HG03442 (cell line): ENCODE data around the gene ESYT1.

Source experiments
- ATAC-seq: cut with Tn5 transposase; IDR thresholded peaks from one replicate; pipeline ENCODE4 v1.9.1; 2021; ENCODE audit warnings: mild to moderate bottlenecking, moderate library complexity; ENCODE audit not compliant: unreplicated experiment

Gene ESYT1

DNA sequence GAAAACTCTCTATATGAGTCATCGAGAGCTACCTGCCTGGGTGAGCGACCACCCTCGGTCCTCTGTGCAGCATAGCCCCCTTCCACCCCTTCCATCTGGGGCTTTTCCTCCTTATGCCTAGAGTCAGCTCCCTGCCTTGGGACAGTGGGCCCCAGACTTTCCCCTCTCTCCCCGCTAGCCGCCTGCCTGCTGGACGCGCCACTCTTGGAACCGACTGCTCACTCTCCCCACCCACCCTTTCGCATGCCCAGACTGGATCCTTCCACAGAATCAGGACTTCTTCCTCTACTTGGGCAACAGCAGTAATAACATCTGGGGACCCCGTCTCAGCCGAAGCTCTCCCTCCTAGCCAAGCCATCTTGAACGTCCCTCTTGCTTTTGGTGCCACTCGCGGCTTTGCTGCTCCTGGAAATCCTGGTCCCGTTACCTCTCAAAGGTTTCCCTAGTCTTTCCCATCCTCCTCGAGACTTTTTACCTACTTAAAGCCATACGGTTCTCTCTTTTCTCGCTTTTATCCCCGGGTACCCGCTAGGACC is 671 bp downstream of the ESYT1 start:
- ATAC-seq, result no peak

DNA sequence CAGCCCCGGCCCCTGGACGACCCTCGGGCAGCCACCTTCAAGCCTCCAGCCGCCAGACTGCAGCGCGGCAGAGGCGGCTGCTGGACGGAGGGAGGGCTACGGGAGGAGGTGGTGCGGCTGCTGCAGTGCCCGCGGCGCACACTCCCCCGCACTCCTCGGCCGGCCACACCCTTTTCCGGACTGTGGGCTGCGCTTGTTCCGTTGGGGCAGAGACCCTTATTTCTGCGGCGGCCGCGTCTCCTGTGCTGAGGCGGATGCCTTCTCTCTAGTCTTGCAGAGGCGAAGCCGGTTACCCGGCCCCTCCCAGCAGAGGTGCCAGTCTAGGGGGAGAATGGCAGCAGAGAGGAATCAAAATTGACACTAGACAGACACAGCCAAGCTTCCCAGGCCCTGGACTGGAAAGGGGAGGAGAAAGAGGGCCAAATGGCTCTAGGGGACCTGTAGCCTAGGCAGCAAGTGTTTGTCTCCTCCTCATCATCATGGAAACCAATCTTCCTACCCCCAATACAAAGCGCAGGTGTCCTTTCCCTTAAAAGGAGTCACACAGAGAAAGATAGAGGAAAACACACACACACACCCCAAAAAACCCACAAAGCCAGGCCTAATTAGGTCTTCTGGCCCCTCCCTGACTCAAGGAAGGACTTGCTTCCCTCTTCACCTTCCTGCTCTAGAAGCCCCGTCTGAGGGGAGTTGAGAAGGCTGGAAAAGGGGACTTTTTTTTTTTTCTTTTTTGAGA is 1.3 kb downstream of the ESYT1 start:
- ATAC-seq, result no peak

DNA sequence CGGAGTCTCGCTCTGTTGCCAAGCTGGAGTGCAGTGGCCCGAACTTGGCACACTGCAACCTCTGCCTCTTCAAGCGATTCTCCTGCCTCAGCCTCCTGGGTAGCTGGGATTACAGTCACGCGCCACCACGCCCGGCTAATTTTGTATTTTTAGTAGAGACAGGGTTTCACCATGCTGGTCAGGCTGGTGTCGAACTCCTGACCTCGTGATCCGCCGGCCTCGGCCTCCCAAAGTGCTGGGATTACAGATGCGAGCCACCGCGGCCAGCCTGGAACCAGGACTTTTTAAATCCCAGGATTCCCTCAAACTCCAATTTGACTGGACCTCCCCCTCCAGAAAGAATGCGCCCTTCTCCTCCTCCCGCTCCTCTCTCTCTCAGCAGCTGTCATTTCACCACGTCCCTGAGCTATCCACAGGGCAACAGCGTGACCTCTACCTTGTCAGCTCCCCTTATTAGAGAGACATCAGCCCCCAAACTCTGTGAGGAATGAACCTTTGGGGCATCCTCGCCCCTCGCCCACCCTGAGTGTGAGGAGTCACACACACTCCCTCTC is 2.0 kb downstream of the ESYT1 start:
- no peak for ATAC-seq

DNA sequence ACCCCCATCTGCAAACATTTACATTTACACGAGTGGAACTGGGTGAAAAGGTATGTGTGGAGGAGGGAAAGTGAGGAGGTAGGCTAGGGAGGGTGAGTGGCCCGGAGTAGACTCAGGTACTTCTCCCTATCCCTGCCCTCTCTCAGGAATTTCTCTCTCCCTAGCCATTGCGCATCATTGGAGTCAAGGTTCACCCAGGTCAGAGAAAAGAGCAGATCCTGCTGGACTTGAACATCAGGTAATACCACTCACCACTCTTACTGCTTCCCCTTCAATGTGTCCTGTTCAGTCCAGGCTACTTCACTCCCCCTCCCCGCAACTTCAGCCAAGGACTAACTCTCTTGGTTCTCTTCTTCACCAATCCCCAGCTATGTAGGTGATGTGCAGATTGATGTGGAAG is 2.8 kb downstream of the ESYT1 start:
- ATAC-seq, result no peak

DNA sequence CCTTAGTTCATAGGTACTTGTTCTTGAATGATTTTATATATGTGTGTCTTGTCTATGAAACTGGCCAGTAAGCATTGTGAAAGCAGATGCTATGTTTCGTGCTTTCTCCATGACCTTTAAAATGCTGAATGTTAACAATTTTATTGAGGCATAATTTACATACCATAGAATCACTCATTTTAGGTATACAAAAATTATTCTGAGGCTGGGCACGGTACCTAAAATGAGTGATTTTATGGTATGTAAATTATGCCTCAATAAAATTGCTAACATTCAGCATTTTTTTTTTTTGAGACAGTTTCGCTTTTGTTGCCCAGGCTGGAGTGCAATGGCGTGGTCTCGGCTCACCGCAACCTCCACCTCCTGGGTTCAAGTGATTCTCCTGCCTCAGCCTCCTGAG is 6.8 kb downstream of the ESYT1 start:
- no peak for ATAC-seq

DNA sequence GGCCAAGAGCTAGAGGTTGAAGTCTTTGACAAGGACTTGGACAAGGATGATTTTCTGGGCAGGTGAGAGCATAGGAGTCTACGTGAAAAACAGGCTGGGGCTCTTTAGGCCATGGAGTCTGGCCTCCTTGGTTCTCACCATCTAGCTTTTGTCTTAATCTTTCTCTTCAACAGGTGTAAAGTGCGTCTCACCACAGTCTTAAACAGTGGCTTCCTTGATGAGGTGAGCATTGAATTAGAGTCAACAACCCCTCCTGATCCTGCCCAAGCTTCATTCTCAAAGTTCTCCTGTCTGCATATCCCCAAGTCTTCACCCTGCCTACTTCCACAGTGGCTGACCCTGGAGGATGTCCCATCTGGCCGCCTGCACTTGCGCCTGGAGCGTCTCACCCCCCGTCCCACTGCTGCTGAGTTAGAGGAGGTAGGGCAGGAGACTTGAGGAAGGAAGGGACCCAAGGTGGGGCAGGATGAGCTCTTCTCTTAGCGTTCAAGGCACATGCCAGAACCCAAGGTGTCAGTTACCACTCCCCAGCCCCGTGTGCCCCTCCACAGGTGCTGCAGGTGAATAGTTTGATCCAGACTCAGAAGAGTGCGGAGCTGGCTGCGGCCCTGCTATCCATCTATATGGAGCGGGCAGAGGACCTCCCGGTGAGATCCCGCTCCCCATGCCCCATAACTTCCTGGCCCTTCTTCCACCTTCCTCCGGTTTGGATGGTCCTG is 9.9 kb downstream of the ESYT1 start:
- no peak for ATAC-seq

DNA sequence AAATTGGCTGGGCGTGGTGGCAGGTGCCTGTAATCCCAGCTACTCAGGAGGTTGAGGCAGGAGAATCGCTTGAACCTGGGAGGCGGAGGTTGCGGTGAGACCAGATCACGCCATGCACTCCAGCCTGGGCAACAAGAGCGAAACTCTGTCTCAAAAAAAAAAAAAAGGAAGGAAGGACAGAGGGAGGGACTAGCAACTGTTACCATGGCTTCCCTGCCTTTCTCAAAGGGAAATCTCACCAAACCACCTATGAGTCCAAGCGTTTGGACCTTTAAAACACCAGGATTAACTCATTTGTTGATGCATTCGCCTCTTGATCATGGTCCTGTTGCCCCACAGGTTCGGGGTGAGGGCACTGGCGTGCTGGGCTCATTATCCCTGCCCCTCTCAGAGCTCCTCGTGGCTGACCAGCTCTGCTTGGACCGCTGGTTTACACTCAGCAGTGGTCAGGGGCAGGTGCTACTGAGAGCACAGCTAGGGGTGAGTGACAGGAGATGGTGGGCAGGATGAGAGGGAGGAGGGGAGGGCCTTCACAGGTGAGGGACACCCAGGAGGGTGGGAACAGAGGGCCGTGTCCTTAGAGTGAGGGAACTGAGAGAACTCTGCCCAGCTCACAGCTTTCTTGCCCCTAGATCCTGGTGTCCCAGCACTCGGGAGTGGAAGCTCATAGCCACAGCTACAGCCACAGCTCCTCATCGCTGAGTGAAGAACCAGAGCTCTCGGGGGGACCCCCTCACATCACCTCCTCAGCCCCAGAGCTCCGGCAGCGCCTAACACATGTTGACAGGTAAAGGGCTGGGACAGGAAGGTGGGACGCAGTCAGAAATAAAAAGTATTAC is 14.1 kb downstream of the ESYT1 start:
- no peak for ATAC-seq

DNA sequence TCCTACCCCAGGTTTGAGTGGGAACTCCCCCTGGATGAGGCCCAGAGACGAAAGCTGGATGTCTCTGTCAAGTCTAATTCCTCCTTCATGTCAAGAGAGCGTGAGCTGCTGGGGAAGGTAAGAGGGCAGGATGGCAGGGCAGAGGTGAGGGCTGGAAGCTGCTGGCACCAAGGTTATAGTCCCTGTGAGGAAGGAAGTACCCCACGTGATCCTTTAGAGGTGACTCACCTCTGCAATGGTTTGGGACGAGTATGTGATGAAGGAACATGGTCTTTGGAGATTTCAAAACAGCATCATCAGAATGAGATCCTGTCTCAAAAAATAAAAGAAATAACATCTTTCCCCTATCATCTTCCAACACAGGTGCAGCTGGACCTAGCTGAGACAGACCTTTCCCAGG is 15.2 kb downstream of the ESYT1 start:
- no peak for ATAC-seq

DNA sequence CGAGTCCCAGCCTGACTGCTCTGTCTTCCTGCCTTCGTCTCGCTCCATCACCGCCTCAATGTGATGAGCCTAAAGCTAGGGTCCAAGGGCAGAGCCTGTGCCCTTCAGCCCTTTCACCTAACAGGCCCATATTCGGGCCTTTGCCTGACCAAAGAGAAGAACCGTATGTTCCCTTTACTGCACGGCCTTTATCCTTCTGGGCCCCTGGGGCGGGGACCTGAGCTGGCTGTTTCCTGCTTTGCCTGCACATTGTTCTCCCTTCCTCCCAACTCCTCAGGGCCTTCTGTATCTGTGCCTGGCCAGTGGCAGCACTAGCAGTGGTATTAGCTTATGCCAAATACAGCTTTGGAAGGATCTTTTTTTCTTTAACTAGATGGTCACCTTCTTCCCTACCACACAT is 15.8 kb downstream of the ESYT1 start:
- no peak for ATAC-seq

DNA sequence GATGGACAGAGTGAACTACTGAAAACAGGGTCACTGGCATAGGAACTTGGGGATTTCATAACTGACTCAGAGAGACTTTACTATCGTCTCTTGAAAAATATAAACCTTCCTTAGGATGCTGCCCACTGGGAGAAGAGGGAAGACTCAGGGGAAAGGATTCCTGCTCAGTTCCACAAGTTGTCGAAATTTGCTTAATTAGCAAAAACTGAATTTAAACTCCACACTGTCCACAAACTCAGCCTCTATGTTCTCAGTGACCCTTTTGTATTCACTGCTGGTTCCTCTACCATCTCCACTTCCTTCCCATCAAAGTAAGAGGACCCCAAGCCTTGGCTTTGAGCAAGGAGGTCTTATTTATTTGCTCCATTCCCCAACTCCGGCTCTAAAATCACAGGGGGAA is 17.1 kb downstream of the ESYT1 start:
- ATAC-seq, result no peak

DNA sequence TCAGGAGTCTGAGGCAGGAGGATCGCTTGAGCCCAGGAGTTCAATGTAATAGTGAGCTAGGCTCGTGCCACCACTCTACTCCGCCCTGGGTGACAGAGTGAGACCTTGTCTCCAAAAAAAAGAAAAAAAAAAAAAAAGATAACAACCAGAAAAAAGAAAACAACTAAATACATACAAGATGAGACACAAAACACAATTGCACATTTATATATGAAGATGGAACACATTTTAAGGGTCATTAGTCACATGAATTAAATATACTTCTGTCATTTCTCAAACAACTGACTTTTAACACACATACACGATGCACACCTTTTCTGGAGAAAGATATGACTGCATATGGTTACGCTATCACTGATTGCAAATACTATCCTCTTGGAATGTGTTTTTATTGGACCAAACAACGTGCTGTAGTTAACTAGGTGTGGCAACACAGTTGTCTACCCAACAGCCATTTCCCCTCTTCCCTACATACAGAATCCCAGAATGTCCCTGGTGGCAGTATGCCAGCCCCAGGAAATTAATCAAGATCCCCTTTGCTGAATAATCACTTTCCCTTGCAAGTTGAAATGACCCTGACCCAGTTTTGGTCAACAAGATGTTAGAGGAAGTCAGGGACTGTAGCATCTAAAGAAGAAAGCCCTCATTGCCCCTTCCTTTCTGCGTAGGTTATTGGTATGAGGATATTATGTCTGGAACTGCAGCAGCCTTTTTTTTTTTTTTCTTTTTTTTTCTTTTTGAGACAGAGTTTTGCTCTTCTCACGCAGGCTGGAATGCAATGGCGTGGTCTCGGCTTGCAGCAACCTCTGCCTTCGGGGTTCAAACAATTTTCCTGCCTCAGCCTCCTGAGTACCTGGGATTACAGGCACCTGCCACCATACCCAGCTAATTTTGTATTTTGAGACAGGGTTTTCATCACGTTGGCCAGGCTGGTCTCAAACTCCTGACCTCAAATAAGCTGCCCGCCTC is 18.7 kb downstream of the ESYT1 start:
- ATAC-seq, result no peak

DNA sequence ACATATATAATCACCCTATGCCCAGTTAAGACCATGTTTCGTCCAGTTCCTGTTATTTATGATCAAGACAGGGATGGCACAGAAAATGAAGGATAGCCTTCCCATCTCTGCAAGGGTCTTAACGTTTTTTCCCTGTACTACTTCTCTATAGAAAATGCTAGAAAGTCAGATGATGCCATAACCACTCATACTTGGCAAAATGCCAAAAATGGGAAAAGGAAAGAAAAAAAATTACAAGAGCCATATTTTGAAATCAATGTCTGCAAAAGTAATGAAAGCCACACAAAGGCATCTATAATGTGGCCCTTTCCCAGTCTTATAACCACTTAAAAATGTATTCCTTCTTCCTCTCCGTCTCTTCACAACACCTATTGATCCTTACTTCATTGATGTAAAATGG is 22.5 kb downstream of the ESYT1 start:
- ATAC-seq, result no peak

DNA sequence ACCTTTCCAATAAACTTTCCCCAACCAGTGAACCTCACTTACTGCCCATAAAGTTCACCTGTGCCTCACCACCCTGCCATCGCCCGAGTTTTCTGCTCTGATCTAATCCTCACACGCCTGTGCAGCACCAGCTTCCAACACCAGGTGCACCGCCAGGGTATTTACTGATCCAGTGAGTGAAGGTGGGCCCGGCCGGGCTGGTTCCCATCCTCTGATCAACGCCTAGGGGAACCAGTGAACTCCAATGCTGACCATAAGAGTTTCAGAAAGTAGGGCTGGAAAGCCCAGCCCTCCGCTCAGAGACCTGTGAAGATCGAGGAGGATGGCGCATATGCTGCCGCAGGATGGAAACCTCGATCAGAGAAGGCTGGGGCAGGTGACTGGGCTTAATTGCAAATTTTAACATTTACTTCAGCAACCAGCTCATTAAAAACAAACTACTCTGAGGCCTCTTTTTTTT is 23.6 kb downstream of the ESYT1 start:
- ATAC-seq, result peak; percentile 58

DNA sequence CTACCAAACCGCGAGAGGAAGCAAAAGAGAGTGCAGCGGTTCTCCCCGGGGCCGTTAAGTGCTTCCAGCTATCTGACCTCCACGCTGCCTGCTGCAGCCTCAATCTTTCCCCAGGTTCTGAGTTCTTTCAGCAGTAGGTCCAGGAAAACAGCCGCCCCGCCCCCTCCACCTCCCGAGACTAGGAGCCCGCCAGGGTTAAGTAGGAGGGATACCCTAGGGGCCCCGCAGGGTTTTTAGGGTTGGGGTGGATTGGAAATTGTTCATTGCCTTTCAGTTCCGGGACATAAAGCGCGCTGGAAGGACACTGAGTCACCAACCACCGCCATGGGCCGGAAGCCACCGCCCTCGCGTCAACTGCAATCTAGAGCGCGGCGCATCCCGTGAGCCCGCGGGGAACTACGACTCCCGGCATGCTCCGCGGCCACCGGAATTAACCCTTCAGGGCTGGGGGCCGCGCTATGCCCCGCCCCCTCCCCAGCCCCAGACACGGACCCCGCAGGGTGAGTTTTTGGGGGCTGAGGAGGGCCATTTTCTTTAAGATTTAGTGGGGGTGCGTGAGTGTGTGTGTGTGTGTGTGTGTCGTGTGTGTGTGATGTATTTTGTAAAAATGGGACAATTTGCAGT is 24.2 kb downstream of the ESYT1 start, which contains the start of gene MYL6B:
TSS of gene MYL6B (plus strand) at position 456 of the 624 bp plus-strand sequence. CDS start 1,332 bp downstream, outside the sequence.
- ATAC-seq, result peak; percentile 79

DNA sequence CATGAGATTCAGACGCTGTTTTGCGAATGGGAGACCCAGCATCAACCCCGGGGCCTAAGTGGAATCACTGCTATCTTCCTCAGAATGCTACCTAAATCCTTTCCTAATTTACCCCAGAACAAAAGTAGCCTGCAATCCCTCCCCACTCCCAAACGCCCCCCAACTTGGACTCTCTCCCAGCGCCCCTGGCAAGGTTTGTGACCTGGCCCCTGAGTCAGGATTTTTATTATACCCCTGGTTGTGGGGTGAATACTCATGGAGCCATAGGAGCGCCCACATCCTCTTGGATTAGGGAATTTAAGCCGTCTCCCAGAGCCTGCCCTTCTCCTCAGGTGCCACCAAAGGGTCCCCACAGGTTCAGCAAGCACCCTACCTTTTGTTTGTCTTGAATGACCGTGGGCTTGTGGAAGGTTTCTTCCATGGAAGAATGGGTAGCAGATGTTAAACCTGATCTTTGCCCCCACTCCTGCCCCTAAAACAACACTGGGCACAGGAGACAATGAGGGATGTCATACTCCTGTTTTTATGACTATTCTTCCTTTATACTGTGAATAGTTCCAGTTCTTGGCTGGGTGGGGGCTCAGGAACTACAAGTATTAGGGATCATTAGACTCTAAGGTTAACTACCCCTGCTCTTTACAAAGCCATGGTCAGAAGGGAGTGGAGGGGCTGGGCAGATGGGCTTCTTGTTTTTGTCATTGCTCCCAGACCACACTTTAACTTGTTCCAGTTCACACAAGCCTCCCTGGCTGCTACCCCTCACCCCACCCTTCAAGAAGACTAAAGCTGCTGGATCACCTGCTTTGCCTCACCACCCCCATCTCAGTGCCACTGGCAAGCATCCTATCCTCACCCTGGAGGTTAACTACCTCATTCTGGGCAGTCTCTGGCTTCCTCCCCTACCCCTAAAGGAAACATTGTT is 24.9 kb downstream of the ESYT1 start:
- ATAC-seq, result no peak

DNA sequence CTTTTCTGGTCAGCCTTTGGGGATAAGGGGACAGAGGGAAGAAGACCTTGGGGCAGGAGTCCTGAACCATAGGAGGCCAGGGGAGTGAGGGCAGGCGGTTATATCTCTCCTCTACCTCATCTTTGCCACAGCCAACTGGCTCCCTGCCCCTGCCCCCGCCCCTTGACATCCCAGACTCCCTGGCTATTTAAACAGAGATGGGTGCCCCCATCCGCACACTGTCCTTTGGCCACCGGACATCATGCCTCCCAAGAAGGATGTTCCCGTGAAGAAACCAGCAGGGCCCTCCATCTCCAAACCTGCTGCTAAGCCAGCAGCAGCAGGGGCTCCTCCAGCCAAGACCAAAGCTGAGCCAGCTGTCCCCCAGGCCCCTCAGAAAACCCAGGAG is 25.6 kb downstream of the ESYT1 start:
- no peak for ATAC-seq

DNA sequence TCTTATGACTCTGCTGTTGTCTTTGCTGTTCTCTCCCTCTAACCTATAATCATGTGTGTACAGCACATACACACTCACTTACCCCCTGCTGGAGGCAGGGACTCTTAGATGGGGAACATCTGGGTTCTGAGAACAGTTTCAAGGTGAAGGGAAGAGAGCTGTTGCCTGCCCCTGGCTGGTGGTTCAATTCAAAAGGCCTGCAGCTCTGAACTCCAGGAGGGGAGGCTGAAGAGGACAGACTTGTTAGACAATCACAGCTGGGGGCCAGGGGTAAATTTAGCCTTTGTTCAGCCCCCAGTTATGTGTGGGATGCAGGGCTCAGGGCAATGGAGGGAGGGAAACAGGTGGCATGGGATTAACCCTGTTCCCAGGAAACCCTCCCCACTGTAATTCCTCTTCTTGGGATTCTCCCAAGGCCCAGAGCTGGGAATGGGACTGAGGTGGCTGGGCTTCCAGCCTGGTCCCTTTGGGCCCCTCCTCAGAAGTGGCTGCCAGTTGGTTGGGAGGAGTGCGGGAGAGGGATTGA is 26.2 kb downstream of the ESYT1 start:
- ATAC-seq, result no peak

DNA sequence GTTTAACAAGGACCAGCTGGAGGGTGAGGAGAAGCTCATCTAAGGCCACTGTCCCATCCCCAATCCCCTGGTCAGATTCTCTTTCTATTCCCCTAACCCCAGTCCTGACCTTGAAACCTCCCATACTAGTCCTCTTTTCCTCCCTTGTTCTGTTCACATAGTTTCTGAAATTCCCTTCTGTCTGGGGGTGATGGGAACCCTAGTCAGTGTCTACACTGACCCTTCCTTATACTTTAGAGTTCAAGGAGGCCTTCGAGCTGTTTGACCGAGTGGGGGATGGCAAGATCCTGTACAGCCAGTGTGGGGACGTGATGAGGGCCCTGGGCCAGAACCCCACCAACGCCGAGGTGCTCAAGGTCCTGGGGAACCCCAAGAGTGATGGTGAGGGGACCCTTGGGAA is 26.8 kb downstream of the ESYT1 start:
- no peak for ATAC-seq
